Nephron progenitor cell (in vitro differentiated cells): ENCODE data around the gene DPH5.
"Not testable (repeated sequence)": the region's sequence is repeated elsewhere in the genome, so short reads cannot be mapped to it uniquely, and the experiment has no call there.

ENCODE experiments used
- DNase-seq: peaks from one replicate; pipeline ENCODE4 v3.0.0; 2021
- H3K27ac Mint-ChIP-seq: 2 replicates; pipeline ENCODE4 v1.8.0; 2021; ENCODE audit warnings: mild to moderate bottlenecking, moderate library complexity, mixed read lengths
- H3K27me3 Mint-ChIP-seq: 2 replicates; pipeline ENCODE4 v1.8.0; 2021; ENCODE audit warnings: mild to moderate bottlenecking, low read depth, mixed read lengths; ENCODE audit not compliant: poor library complexity
- H3K36me3 Mint-ChIP-seq: 2 replicates; pipeline ENCODE4 v1.8.0; 2021; ENCODE audit warnings: low read depth, mixed read lengths
- H3K4me1 Mint-ChIP-seq: 2 replicates; pipeline ENCODE4 v1.8.0; 2021; ENCODE audit warnings: mixed read lengths
- H3K4me3 Mint-ChIP-seq: 2 replicates; pipeline ENCODE4 v1.8.0; 2021; ENCODE audit warnings: mild to moderate bottlenecking, moderate library complexity, mixed read lengths
- H3K9me3 Mint-ChIP-seq: 2 replicates; pipeline ENCODE4 v1.8.0; 2021; ENCODE audit warnings: mild to moderate bottlenecking, moderate library complexity, mixed read lengths
- CTCF ChIP-seq: fragments of 200-600 bp; sonication (generic); IDR thresholded peaks from 2 replicates; pipeline ENCODE4 v1.5.0; 2021; ENCODE audit warnings: antibody characterized with exemption

Gene DPH5

GRCh38 chr1:101040666-101041065, 15.1 kb upstream of the DPH5 start:
- no peak overlapping the region for H3K27ac Mint-ChIP-seq
- peaks cover 31% of the 10 kb centered on the region for H3K9me3 Mint-ChIP-seq
- no peak for DNase-seq
- H3K36me3 Mint-ChIP-seq = peaks cover 4% of the 10 kb centered on the region
- H3K27me3 Mint-ChIP-seq = peaks cover 5% of the 10 kb centered on the region
- no peak overlapping the region for H3K4me3 Mint-ChIP-seq
- no peaks in the 10 kb centered on the region for H3K4me1 Mint-ChIP-seq
- no peak for TF ChIP-seq CTCF

- no peaks in the 10 kb centered on the region for H3K4me1 Mint-ChIP-seq
- no peak for DNase-seq
- H3K27ac Mint-ChIP-seq = no peak overlapping the region
- peaks cover 31% of the 10 kb centered on the region for H3K9me3 Mint-ChIP-seq
- TF ChIP-seq CTCF = no peak
- peaks cover 5% of the 10 kb centered on the region for H3K27me3 Mint-ChIP-seq
- peaks cover 4% of the 10 kb centered on the region for H3K36me3 Mint-ChIP-seq
- no peak overlapping the region for H3K4me3 Mint-ChIP-seq
Measured at GRCh38 chr1:101039245-101039644, 13.7 kb upstream of the DPH5 start.

DNA sequence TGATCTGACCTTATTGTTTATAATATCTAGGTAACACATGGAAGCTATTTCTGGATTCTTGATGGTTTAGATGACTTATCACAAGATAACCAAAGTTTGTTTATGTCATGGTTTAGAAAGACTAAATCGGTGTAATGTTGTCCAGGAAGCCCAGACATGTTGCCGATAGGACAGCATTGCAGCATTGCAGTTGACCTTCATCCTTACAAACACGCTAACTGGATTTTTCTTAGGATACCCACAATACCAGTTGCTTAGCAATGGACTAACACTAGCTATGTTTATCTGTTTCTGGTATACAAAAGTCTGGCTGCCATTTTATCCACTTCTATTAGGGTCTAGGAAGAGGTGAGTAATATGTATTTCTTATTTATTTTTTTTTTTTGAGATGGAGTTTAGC, 11.7 kb upstream of the DPH5 start:
- no peak for TF ChIP-seq CTCF
- DNase-seq = no peak
- Mint-ChIP-seq H3K27me3 (peaks cover 5% of the 10 kb centered on the region), H3K36me3 (peaks cover 9% of the 10 kb centered on the region), H3K27ac (no peak overlapping the region), H3K4me1 (no peaks in the 10 kb centered on the region), H3K9me3 (peaks cover 31% of the 10 kb centered on the region), H3K4me3 (no peak overlapping the region)

- Mint-ChIP-seq H3K4me1 (peaks cover under 1% of the 10 kb centered on the region), H3K27me3 (peaks cover 5% of the 10 kb centered on the region), H3K27ac (no peak overlapping the region), H3K36me3 (peaks cover 24% of the 10 kb centered on the region), H3K9me3 (peaks cover 5% of the 10 kb centered on the region), H3K4me3 (no peak overlapping the region)
- no peak for DNase-seq
- TF ChIP-seq CTCF = no peak
Measured at GRCh38 chr1:101033017-101033416, 7.4 kb upstream of the DPH5 start.

GRCh38 chr1:101032129-101032528, 6.5 kb upstream of the DPH5 start:
- not testable (repeated sequence) for DNase-seq, H3K9me3 Mint-ChIP-seq, H3K27ac Mint-ChIP-seq, H3K4me3 Mint-ChIP-seq, H3K4me1 Mint-ChIP-seq, H3K27me3 Mint-ChIP-seq
- H3K36me3 Mint-ChIP-seq = peaks cover 30% of the 10 kb centered on the region

DNA sequence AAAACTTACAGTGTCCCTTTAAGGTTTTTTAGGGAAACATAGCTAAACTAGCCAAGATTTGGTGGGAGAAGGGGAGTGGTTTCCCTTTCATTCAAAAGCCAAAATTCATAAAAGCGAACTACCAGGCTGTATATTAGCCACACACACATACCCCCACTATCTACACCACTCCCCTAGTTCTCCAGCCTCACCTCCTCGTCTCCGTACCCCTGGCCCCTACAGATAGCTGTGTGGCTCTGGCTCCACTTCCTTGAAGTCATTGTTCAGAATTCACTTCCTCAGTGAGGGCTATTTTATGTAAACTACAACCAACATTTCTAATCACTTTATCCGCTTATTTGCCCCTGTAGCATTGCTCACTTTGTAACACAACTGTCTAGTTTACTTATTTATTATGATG, 5.3 kb upstream of the DPH5 start:
- Mint-ChIP-seq H3K4me3 (no peak overlapping the region), H3K4me1 (peaks cover 21% of the 10 kb centered on the region), H3K27ac (no peak overlapping the region), H3K27me3 (peaks cover 3% of the 10 kb centered on the region), H3K36me3 (peaks cover 26% of the 10 kb centered on the region), H3K9me3 (peaks cover 5% of the 10 kb centered on the region)
- no peak for TF ChIP-seq CTCF
- DNase-seq = no peak

- H3K27ac Mint-ChIP-seq = no peak overlapping the region
- H3K4me1 Mint-ChIP-seq = peaks cover 30% of the 10 kb centered on the region
- no peak for DNase-seq
- no peak for TF ChIP-seq CTCF
- H3K9me3 Mint-ChIP-seq = peaks cover 5% of the 10 kb centered on the region
- H3K27me3 Mint-ChIP-seq = peaks cover 4% of the 10 kb centered on the region
- H3K4me3 Mint-ChIP-seq = no peak overlapping the region
- peaks cover 26% of the 10 kb centered on the region for H3K36me3 Mint-ChIP-seq
Measured at GRCh38 chr1:101029184-101029583, 3.6 kb upstream of the DPH5 start.
